GM18498 (cell line): ENCODE measurements around the gene ZNF41.
"Not testable (repeated sequence)": the region's sequence is repeated elsewhere in the genome, so short reads cannot be mapped to it uniquely, and the experiment has no call there.

Experiments
- ATAC-seq: cut with Tn5 transposase; IDR thresholded peaks from one replicate; pipeline ENCODE4 v1.9.1; 2021; ENCODE audit warnings: mild to moderate bottlenecking, moderate library complexity; ENCODE audit not compliant: unreplicated experiment

The ZNF41 gene

DNA sequence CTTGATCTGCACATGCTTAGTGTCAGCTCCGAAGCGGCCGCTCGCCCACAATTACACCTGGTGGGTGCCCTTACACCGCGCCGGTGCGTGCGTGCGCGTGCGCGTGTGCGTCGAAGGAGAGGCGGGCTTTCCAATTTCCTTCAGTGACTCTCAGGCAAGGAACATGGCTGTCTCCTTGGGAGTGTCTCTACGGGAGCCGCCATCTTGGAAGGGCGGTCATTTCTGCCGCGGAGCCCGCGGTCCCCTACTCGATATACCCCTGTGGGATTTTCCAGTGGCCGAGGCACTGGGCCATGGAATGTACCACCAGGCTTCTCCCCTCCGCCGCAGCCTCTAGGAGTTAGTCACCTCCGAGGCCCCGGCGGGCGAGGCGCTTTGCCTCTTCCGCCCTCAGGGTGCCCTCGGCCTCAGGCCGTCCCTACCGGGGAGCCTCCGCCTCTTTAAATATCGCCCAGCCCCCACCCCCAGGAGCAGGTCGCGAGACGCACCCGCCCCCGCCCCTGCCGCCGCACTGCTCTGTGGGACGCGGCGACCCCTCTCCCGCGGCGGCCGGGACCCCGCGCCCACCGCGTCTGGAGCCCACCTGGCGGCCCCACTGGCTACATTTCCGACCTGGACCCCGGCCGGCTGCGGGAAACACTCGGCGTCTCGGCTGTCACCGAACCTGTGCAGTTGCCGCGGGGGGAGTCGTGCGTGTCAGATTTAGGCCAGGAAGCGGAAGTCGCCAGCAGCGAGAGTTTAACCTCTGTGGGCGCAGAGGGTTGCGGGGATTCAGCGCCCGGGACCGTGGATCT lies at the start of gene ZNF41:
Gene ZNF41, minus strand, starts transcription at position 711 of the 794 bp plus-strand sequence. CDS start 15,741 bp downstream, outside the sequence.
- ATAC-seq: peak; percentile 91

GRCh38 chrX:47530049-47530448 lies 47.0 kb upstream of the ZNF41 start:
- no peak for ATAC-seq

GRCh38 chrX:47529548-47529947 lies 46.5 kb upstream of the ZNF41 start:
- ATAC-seq: no peak

GRCh38 chrX:47523713-47524166 lies 40.7 kb upstream of the ZNF41 start:
- ATAC-seq: no peak

DNA sequence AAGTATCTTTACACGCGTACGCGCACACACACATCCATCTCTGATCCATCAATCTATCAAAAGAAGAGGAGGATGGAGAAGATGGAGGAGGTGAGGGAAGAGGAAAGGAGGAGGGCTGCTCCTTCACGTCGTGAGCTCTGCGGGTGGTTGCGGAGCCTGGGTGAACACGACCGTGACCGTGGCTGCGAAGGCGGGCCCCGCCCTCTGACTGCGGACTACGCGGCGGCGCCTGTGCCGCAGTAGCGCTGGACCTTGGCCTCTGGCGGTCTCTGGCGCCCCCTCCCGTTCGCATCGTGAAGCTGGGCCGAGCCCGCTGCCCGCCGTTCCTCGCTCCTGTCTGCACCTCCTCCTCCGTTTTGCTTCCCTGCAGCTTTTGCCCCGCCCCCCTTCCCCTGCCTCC lies 40.3 kb upstream of the ZNF41 start:
- ATAC-seq: peak; percentile 94

- ATAC-seq: no peak
These were observed 35.1 kb upstream of the ZNF41 start for GRCh38 chrX:47518144-47518543.

DNA sequence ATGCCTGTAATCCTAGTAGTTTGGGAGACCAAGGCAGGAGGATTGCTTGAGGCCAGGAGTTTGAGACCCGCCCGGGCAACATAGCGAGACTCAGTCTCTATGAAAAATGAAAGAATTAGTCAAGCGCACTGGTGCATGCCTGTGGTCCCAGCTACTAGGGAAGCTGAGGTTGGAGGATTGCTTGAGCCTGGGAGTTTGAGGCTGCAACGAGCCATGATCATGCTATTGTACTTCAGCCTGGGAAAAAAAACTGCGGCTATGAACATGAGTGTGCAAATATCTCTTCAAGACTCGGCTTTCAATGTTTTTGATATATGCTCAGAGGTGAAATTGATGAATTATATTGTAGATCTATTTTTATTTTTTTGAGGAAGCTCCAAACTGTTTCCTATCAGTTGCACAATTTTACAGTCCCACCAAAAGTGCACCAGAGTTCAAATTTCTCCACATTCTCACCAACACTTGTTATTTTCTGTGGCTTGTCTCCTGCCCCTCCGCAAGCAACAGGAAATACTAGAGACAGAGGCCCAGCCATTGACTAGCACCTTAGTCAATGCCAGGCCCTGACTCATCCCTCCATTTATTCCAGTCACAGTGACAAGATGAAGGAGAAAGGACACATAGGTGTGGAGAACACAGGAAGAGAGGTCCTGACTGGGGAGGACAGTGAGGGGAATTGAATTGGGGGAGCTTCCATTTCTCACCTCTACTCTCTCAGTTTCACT lies 33.1 kb upstream of the ZNF41 start:
- ATAC-seq: no peak

DNA sequence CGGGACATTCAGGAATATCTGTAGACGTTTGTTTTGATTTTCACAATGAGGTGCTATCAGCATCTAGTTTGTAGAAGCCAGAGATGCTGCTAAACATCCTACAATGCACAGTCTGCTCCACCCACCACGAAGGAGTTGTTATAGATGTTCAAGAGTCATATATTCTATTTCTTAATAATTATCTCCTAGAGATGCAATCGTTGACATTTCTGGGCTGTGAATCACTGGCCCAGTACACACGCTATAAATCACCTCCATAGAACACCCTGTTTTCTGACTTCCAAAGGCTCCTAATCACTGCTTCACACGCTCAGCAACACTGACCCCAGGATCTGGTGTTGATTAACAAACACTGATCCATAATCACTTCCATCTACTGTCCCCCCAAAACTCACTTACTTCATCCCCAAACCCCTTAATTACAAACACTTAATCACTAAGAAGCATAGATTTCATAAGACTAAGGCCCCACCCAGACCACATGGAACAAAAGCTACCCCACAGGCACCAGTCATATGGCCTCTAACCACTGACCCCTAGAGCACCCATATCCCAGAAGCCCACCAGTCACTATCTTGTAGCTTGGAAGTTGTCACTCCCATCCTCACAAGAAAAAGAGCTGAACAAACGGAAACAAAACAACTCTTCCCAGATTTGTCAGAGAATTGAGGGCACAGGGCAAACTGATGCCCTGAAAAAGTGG lies 31.7 kb upstream of the ZNF41 start:
- ATAC-seq: no peak

DNA sequence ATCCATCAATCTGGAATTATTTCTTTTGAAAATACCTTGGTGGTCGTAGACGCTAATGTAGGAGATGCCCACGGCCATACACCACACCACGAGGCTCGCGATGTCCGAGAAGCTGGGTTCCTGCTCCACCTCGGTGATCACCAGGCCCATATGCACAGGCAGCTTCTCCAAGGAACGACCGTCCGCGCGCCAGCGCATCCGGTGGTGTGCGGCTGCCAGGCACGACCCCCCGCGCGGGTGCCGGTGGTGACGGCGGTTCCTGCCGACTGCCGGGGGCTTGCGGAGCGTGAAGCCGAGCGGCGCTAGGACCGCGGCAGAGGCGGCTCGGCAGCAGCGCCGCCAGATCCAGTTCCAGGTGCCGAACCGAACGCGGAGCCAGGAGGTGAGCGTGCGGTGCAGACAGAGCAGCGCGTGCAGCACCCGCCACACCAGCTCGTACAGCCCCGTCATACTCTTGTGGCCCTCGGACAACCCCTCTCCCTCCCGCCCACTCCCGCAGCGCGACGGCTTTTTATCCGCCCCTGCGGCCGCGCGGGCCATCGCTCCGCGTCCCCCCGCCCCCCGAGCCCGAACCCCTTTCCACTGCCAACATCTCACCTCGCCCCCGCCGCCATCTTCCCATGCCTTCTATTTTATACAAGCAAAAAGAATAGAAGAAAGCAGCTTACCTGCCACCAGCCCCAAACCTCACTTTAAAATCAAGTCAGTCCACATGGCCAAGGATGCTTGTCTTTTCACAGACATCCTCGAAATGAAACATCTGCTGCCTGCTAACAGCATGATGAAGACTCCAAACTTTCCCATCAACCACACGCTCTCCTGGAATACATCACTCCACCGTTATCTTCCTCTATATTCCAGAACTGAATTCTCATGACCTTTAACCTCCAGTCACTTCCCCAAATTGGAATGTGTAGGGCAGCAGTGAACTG lies 30.3 kb upstream of the ZNF41 start:
- ATAC-seq: peak; percentile 82

DNA sequence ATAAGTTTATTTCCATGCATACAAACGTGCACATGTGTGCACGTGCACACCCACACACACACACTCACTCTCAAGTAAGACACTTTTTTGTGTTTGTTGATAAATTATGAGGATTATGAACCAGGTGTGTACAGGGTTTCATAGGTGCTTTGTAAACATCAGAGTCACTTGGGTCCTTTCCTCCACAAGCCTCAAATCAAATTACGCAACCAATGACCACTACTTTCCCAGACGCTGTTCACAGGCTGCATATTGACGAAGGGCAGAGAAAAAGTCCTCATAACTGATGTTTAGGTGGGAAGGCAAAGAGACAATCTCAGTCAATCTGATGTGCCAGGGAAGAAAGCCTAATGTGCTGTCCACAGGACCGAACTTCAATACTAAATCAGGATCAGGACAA lies 29.4 kb upstream of the ZNF41 start:
- not testable (repeated sequence) for ATAC-seq

GRCh38 chrX:47507153-47507867 lies 24.3 kb upstream of the ZNF41 start:
- ATAC-seq: no peak

DNA sequence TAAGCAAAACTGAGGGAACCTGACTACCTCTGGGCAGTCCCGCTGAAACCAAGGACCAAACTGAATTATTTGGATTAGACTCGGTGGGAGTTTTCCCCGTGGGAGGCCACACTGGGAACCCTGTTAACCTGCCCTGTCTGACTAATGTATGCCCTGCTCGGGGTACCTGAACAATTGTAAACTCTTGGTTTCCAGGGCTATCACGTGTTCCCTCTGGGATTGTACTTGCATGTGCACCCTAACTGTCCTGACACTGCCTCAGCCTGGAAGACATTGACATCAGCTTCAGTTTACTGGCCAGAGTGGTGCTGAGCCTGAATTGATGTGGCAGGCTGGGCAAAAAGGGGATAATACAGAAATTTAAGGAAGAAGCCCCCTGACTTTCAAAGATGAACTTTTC lies 20.1 kb upstream of the ZNF41 start:
- ATAC-seq: no peak

- no peak for ATAC-seq
These were observed 19.5 kb upstream of the ZNF41 start for GRCh38 chrX:47502316-47503125.

- no peak for ATAC-seq
These were observed 18.4 kb upstream of the ZNF41 start for GRCh38 chrX:47501226-47502074.

DNA sequence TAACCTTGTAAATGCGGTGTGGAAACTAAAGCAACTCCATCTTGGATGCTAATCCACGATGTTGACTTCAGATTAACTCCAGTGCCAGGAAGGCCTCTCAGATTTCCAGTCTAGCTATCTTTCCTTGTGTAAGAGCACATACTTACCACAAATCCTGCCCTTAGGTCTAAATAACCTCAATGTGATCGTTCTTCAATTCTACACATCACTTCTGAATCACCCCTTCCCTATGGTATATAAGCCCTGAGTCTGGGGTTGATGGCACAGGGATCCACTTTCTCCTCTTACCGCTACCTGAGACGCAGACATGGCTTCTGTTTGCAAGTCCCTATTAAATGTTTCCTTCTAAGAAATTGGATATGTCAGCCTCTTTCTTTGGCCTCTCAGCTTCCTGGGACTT lies 17.5 kb upstream of the ZNF41 start:
- no peak for ATAC-seq

DNA sequence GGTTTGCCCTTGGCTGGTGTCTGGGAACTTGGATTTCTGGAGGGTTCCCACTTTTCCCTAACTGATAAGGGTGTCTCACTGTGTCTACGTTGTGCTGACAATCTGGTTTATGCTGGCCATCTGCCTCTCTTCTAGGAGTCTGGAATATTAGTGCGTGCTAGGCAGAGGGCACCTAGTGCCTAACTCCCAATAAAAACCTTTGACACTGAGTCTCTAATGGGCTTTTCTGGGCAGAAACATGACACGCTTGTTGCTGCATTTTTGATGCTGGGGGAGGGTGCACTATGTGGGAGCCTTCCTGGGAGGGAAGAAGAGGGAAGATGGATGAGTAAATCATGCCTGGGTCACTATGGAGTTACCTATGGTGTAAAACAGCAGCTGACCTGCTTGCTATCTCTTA lies 16.3 kb upstream of the ZNF41 start:
- ATAC-seq: no peak

DNA sequence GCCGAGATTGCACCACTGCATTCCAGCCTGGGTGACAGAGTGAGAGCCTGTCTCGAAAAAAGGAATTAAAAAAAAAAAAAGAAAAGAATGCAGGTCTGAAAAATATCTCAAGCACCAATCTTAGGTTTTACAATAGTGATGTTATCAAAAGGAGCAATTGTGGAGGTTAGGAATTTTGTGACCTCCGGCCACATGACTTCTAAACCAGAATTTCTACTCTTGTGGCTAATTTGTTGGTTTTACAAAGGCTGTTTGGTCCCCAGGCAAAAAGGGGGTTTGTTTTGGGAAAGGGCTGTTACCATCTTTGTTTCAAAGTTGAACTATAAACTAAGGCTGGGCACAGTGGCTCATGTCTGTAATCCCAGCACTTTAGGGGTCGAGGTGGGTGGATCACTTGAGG lies 15.4 kb upstream of the ZNF41 start:
- no peak for ATAC-seq

DNA sequence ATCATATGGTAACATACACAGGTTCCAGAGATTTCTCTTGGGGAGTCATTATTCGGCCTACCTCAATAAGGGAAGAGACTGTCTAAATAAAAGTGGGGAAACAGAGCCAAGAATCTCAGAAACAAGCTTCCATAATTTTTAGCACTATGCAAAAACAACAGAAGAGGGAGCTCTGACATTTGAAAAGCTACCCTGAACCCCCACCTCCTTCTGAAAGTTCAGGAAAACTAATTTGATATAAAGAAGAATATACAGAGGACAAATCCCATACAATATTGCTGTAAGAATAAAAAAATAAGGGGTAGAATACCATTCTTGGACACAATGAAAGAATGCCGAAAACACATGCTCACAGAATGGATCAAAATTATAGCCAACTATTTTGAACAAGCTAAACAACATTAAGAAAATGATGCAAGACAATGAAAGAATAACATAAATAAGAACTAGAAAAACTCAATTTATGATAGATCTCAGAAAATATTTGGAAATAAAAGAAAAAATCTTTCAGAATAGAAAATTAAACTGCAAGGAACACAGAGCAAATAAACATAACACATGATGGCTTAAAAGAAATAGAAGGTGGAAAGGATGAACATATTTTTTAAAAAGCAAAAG lies 14.4 kb upstream of the ZNF41 start:
- ATAC-seq: no peak
